ENCODE measurements around the gene TRH. TPM values are rescaled to one million over a fixed set of nuclear protein-coding genes. Genes with fewer than 3 reads are reported as not detected.

TRH gene
- total RNA-seq (under 1 TPM in 2 of 7 donors, not detected in 5; 0.17 to 0.22 TPM), polyA plus RNA-seq (under 1 TPM in 1 of 3 donors, not detected in 2; 0.06 TPM)
- long read RNA-seq, donor 1, result 0 reads
- long read RNA-seq, donor 2, partial matches to known transcripts, result 0 of 1 reads
- long read RNA-seq, donor 2, other reads (novel, unspliced or antisense), result 0 of 1 reads

GRCh38 chr3:129974564-129974832 lies at the start of gene TRH:
Gene TRH, plus strand, starts transcription at chr3:129974720. Its CDS starts 1,097 bp downstream, at chr3:129975817.
- H3K4me3 ChIP-seq, result peak within 1 kb of the TSS; percentile 10 to 63 (median 30)
- TF ChIP-seq POLR2AphosphoS5 (IDR thresholded peaks at IDR 0.05) (no peak), POLR2A (IDR thresholded peaks at IDR 0.05) (no peak)
- TF ChIP-seq, protein P1, sequence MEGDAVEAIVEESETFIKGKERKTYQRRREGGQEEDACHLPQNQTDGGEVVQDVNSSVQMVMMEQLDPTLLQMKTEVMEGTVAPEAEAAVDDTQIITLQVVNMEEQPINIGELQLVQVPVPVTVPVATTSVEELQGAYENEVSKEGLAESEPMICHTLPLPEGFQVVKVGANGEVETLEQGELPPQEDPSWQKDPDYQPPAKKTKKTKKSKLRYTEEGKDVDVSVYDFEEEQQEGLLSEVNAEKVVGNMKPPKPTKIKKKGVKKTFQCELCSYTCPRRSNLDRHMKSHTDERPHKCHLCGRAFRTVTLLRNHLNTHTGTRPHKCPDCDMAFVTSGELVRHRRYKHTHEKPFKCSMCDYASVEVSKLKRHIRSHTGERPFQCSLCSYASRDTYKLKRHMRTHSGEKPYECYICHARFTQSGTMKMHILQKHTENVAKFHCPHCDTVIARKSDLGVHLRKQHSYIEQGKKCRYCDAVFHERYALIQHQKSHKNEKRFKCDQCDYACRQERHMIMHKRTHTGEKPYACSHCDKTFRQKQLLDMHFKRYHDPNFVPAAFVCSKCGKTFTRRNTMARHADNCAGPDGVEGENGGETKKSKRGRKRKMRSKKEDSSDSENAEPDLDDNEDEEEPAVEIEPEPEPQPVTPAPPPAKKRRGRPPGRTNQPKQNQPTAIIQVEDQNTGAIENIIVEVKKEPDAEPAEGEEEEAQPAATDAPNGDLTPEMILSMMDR (IDR thresholded peaks at IDR 0.05 in 8 of 11, conservative IDR thresholded peaks at IDR 0.05 in 3 of 11), result no peak
- 1 to 10% (median 2%) methylated on average over 19 to 30 of the region's 30 CpGs for WGBS, 5 donors
- DNase-seq, result no peak
- no peaks in the 10 kb centered on the region for H3K9me3 ChIP-seq
- intact Hi-C loops (cut with DNase I; ENCODE audit: low total_unique reads), result no loop called here
- H3K36me3 ChIP-seq, result no peaks in the 10 kb centered on the region
- peaks cover 3 to 60% (median 30%) of the 10 kb centered on the region in 7 donors for H3K27me3 ChIP-seq (replicated peaks in 1 of 7)
- H3K4me1 ChIP-seq, result peaks cover 9 to 22% (median 17%) of the 10 kb centered on the region in 6 donors
- H3K27ac ChIP-seq, result no peak within 1 kb of the TSS

DNA sequence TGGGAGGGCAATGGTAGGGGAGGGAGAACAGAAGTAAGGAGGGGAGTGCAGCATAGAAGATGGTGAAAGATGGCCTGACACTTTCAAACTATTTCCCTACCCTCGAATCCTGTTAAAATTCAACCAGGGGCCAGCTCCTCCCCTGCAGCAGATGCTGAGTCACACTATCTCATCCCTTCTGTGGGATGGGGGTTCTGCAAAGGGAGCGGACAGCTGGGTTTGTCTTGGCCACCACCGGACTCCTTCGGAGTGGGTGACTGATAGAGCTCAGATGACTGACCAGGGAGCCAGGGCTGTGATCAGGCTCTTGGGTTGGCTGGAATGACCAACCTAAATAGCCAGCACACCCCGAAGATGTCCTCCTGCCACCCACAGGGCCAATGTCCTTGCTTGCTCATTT lies 47.4 kb upstream of the TRH start:
- TF ChIP-seq, protein P1 (IDR thresholded peaks at IDR 0.05 in 8 of 11, conservative IDR thresholded peaks at IDR 0.05 in 3 of 11), result no peak
- TF ChIP-seq POLR2AphosphoS5 (IDR thresholded peaks at IDR 0.05), result no peak
- TF ChIP-seq POLR2A (IDR thresholded peaks at IDR 0.05), result no peak
- intact Hi-C loops (cut with DNase I; ENCODE audit: low total_unique reads), result no loop called here
- Histone ChIP-seq H3K4me3 (no peak overlapping the region), H3K27ac (no peak overlapping the region), H3K36me3 (no peaks in the 10 kb centered on the region), H3K4me1 (no peaks in the 10 kb centered on the region), H3K9me3 (peaks cover 5 to 60% (median 42%) of the 10 kb centered on the region in 8 donors), H3K27me3 (replicated peaks in 1 of 7) (peaks cover 0 to 10% (median 0%) of the 10 kb centered on the region in 7 donors)
- DNase-seq, result peak; percentile 49
- WGBS, 5 donors, result 68 to 88% (median 81%) methylated on average over 4 to 5 of the region's 5 CpGs

DNA sequence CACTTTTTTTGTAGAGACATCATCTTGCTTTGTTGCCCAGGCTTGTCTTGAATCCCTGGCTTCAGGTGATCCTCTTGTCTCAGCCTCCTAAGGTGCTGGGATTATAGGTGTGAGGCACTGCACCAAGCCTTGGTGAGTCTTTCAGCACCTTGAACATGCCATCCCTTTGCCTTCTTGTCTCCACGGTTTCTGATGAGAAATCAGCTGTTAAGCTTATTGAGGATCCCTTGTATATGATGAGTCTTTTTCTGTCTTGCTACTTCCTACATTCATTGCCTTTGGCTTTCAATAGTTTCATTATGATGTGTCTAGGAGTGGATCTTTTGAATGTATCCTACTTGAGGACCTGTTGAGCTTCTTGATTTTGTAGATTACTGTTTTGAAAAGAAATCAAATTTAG lies 45.1 kb upstream of the TRH start:
- Histone ChIP-seq H3K27me3 (replicated peaks in 1 of 7) (peaks cover 0 to 10% (median 0%) of the 10 kb centered on the region in 7 donors), H3K9me3 (peaks cover 5 to 45% (median 41%) of the 10 kb centered on the region in 8 donors), H3K4me1 (peaks cover 0 to 4% (median 2%) of the 10 kb centered on the region in 6 donors), H3K27ac (no peak overlapping the region), H3K4me3 (no peak overlapping the region), H3K36me3 (no peaks in the 10 kb centered on the region)
- 80 to 92% (median 85%) methylated on average over 1 of the region's 1 CpG for WGBS, 5 donors
- intact Hi-C loops (cut with DNase I; ENCODE audit: low total_unique reads), result no loop called here
- DNase-seq, result no peak
- TF ChIP-seq POLR2AphosphoS5 (IDR thresholded peaks at IDR 0.05) (no peak), POLR2A (IDR thresholded peaks at IDR 0.05) (no peak)
- TF ChIP-seq, protein P1 (IDR thresholded peaks at IDR 0.05 in 8 of 11, conservative IDR thresholded peaks at IDR 0.05 in 3 of 11), result no peak

GRCh38 chr3:129933471-129933870 lies 41.0 kb upstream of the TRH start:
- 60 to 86% (median 82%) methylated on average over 1 to 4 of the region's 4 CpGs for WGBS, 5 donors
- Histone ChIP-seq H3K4me1 (peaks cover 0 to 23% (median 5%) of the 10 kb centered on the region in 6 donors), H3K4me3 (no peak overlapping the region), H3K27ac (no peak overlapping the region), H3K36me3 (no peaks in the 10 kb centered on the region), H3K9me3 (peaks cover 5 to 32% (median 31%) of the 10 kb centered on the region in 8 donors), H3K27me3 (replicated peaks in 1 of 7) (no peaks in the 10 kb centered on the region)
- intact Hi-C loops (cut with DNase I; ENCODE audit: low total_unique reads), result loop anchor here (5.0 to 10.0 kb wide), 2 partner anchors 301 to 439 kb away; no protein-coding TSS in a partner anchor
- peak; percentile 65 for DNase-seq
- no peak for TF ChIP-seq POLR2A (IDR thresholded peaks at IDR 0.05)
- TF ChIP-seq, protein P1 (IDR thresholded peaks at IDR 0.05 in 8 of 11, conservative IDR thresholded peaks at IDR 0.05 in 3 of 11), result no peak
- no peak for TF ChIP-seq POLR2AphosphoS5 (IDR thresholded peaks at IDR 0.05)

Measured in spleen (tissue), 13 donors.